ENCODE results near the gene TNRC18.

Gene TNRC18

GRCh38 chr7:5424749-5425506 lies 1.3 kb upstream of the TNRC18 start:
- TF ChIP-seq NFIC (IDR thresholded peaks at IDR 0.05) (no peak; the same call in 1 of the 2 replicates), FOXM1 (IDR thresholded peaks at IDR 0.05; ENCODE audit: borderline replicate concordance, low read depth) (no peak), REST (IDR thresholded peaks at IDR 0.05; ENCODE audit: low read depth) (no peak), EGR1 (IDR thresholded peaks at IDR 0.05) (peak; percentile 70), TAF1 (IDR thresholded peaks at IDR 0.05; ENCODE audit: low read depth) (no peak; the same call in 1 of the 2 replicates), YY1 (IDR thresholded peaks at IDR 0.05; ENCODE audit: low read depth) (0 out of 2 replicates have a peak, but pooled peaks have one; percentile 38), TEAD4 (IDR thresholded peaks at IDR 0.05) (no peak), EP300 (IDR thresholded peaks at IDR 0.05; ENCODE audit: borderline replicate concordance) (no peak), CEBPB (IDR thresholded peaks at IDR 0.05) (peak; percentile 7; the same call in 1 of the 2 replicates), RAD21 (IDR thresholded peaks at IDR 0.05; ENCODE audit: low read depth) (no peak), ZBTB7A (IDR thresholded peaks at IDR 0.05; ENCODE audit: low read depth) (peak; percentile 92)

DNA sequence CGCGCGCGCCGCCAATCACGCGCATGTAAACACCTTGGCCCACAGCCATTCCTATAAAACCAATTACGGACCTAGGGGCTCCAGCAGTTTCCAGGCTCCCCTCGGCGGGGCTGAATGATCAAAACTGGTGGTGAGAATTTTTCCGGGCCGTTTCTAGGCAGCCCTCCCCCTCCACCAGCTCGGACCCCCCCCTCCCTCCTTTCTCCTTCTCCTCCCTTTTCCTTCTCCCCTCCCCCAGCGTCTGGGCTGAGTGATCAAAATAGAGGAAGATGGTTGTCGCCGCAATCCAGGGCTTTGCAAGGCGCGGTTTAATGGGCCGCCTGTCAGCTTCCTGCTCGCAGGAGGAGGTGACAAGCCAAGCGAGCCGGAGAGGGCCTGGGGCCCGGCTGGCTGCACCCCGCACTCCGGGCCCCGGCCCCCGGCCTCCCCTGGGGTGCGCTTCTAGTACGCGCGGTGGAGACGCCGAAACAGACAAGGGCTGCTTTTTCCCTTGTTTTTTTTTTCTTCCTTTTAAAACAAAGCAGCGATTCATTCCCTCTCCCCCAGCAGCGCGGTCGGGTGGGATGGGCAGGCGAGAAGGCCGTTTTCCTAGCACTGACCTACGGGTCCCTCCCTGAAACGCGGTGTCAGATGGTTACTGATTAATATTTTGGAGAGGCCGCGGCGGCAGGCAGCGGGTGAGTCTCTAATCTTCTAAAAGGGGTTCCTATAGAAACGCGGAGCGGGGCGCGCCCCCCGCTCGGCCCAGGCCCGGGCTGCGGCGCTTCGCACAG lies 528 bp upstream of the TNRC18 start:
- TF ChIP-seq YY1 (IDR thresholded peaks at IDR 0.05; ENCODE audit: low read depth) = 0 out of 2 replicates have a peak, but pooled peaks have one; percentile 53
- peak; percentile 67 for TF ChIP-seq TEAD4 (IDR thresholded peaks at IDR 0.05)
- peak; percentile 15; the same call in 1 of the 2 replicates for TF ChIP-seq CEBPB (IDR thresholded peaks at IDR 0.05)
- peak; percentile 88 for TF ChIP-seq NFIC (IDR thresholded peaks at IDR 0.05)
- TF ChIP-seq MAX (IDR thresholded peaks at IDR 0.05) = peak; percentile 28; the same call in 1 of the 2 replicates
- TF ChIP-seq, protein P1, sequence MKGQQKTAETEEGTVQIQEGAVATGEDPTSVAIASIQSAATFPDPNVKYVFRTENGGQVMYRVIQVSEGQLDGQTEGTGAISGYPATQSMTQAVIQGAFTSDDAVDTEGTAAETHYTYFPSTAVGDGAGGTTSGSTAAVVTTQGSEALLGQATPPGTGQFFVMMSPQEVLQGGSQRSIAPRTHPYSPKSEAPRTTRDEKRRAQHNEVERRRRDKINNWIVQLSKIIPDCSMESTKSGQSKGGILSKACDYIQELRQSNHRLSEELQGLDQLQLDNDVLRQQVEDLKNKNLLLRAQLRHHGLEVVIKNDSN (IDR thresholded peaks at IDR 0.05) = peak; percentile 34; the same call in 1 of the 2 replicates
- TF ChIP-seq EGR1 (IDR thresholded peaks at IDR 0.05) = peak; percentile 10; the same call in 1 of the 2 replicates
- TF ChIP-seq CREB1 (IDR thresholded peaks at IDR 0.05; ENCODE audit: low read depth) = no peak
- peak; percentile 60 for TF ChIP-seq FOXM1 (IDR thresholded peaks at IDR 0.05; ENCODE audit: borderline replicate concordance, low read depth)
- no peak; the same call in 1 of the 2 replicates for TF ChIP-seq ZBTB7A (IDR thresholded peaks at IDR 0.05; ENCODE audit: low read depth)
- TF ChIP-seq EP300 (IDR thresholded peaks at IDR 0.05; ENCODE audit: borderline replicate concordance) = peak; percentile 83
- no peak for TF ChIP-seq RAD21 (IDR thresholded peaks at IDR 0.05; ENCODE audit: low read depth)
- TF ChIP-seq REST (IDR thresholded peaks at IDR 0.05; ENCODE audit: low read depth) = no peak
- TF ChIP-seq TCF12 (IDR thresholded peaks at IDR 0.05; ENCODE audit: low read depth) = peak; percentile 86
- TF ChIP-seq TAF1 (IDR thresholded peaks at IDR 0.05; ENCODE audit: low read depth) = no peak; the same call in 1 of the 2 replicates

DNA sequence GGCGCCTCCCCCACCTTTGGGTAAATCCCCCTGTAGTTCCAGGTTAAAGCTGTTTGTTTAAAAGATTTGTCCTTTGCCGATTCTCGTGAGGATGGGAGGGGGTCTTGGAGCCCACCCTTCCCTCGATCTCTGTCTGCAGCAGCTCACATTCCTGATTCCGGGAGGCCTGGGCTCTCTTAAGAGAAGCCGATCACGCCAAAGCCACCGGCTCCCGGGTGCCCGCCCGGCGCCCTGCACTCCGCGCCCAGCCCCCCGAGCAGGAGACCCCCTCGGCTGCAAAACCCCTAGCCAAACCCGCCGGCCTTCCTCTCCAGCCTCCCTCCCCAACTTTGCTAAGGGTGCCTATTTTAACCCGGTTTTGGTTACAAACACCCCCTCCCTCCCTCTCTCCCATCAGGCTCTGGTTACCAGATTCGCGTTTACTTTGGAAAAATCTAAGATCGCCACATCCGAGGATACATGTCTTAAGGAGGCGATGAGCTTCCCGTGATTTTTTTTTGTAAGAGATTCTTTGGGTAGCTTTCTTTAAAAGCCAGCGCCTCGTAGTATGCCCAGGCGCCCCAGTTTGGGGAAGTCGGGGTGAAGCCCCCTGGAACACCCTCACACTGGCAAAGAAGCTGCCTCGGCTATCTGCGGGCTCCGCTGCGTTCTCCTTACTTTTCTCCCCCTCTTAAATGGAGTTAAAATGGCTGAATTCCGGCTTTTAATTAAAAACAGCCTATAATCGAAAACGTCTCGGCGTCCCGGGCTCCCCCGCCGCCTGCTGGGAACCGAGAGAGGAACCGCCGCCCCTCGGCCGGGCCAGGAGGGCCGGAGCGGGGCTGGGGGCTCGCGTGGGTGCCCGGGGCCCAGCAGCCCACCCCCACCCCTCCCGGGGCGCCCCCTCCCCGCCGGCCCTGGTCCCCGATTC lies 983 bp downstream of the TNRC18 start:
- TF ChIP-seq REST (IDR thresholded peaks at IDR 0.05; ENCODE audit: low read depth) (no peak), NFIC (IDR thresholded peaks at IDR 0.05) (no peak), RAD21 (IDR thresholded peaks at IDR 0.05; ENCODE audit: low read depth) (no peak), TEAD4 (IDR thresholded peaks at IDR 0.05) (no peak), YY1 (IDR thresholded peaks at IDR 0.05; ENCODE audit: low read depth) (no peak), ZBTB7A (IDR thresholded peaks at IDR 0.05; ENCODE audit: low read depth) (peak; percentile 70), CEBPB (IDR thresholded peaks at IDR 0.05) (no peak), EP300 (IDR thresholded peaks at IDR 0.05; ENCODE audit: borderline replicate concordance) (no peak), TCF12 (IDR thresholded peaks at IDR 0.05; ENCODE audit: low read depth) (no peak), CREB1 (IDR thresholded peaks at IDR 0.05; ENCODE audit: low read depth) (no peak), EGR1 (IDR thresholded peaks at IDR 0.05) (no peak), TAF1 (IDR thresholded peaks at IDR 0.05; ENCODE audit: low read depth) (0 out of 2 replicates have a peak, but pooled peaks have one; percentile 12), FOXM1 (IDR thresholded peaks at IDR 0.05; ENCODE audit: borderline replicate concordance, low read depth) (no peak), MAX (IDR thresholded peaks at IDR 0.05) (no peak)
- TF ChIP-seq, protein P1 (IDR thresholded peaks at IDR 0.05) = no peak

All from Ishikawa (cell line).